ENCODE measurements around the gene OVOL3. TPM values are rescaled to one million over a fixed set of nuclear protein-coding genes. Genes with fewer than 3 reads are reported as not detected.

OVOL3 gene
- total RNA-seq, 1 experiment from 2014 or later: 0.47 TPM

DNA sequence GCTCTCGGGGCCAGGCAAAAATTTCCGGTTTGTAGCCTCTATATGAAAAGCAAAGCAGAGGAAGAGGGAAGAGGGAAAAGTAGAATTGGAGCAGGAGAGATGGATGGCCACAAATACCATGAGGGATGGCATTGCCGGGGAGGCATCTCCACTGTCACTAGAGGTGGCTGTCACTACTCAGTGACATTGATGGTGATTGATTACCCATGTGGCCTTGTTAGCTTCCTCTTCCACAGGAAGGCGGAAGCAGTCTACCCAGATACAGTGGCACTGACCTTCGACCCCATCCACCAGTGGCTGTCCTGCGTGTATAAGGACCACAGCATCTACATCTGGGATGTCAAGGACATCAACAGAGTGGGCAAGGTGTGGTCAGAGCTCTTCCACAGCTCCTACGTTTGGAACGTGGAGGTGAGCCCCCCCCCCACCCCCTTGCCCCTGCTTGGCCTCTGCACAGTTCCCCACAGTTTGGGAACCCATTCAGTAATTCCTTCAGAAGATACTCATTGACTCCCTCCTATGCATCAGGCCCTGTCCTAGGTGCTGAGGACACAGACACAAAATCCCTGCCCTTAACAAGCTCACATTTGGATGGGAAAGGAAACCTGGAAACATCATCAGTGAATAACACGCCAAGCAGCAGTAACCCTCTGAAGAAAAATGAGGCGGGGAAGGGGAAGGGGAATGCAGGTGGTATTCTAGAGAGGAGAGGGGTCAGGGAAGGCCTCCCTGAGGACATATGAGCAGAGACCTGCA is 37.6 kb upstream of the OVOL3 start:
- H3K4me1 ChIP-seq (ENCODE audit: insufficient read depth, low read length, poor library complexity, severe bottlenecking): no peaks in the 10 kb centered on the region
- H3K27me3 ChIP-seq (replicated peaks; ENCODE audit: insufficient read depth, low read depth, low read length, poor library complexity): no peaks in the 10 kb centered on the region
- intact Hi-C loops (cut with micrococcal nuclease; ENCODE audit: unreplicated experiment): no loop called here
- H3K4me3 ChIP-seq (ENCODE audit: low read depth, low read length, poor library complexity, severe bottlenecking): no peak overlapping the region
- POLR2A ChIA-PET (ENCODE audit: low non-redundant PET): interaction anchor here (0.6 kb wide), 1 partner anchor 153 kb away, joined by 3 read pairs; no protein-coding TSS in a partner anchor
- BruUV-seq (replicated peaks): no TSS peak
- no peak overlapping the region for H3K27ac ChIP-seq (ENCODE audit: low read depth, low read length, poor library complexity, severe bottlenecking)
- TF ChIP-seq, protein P1, sequence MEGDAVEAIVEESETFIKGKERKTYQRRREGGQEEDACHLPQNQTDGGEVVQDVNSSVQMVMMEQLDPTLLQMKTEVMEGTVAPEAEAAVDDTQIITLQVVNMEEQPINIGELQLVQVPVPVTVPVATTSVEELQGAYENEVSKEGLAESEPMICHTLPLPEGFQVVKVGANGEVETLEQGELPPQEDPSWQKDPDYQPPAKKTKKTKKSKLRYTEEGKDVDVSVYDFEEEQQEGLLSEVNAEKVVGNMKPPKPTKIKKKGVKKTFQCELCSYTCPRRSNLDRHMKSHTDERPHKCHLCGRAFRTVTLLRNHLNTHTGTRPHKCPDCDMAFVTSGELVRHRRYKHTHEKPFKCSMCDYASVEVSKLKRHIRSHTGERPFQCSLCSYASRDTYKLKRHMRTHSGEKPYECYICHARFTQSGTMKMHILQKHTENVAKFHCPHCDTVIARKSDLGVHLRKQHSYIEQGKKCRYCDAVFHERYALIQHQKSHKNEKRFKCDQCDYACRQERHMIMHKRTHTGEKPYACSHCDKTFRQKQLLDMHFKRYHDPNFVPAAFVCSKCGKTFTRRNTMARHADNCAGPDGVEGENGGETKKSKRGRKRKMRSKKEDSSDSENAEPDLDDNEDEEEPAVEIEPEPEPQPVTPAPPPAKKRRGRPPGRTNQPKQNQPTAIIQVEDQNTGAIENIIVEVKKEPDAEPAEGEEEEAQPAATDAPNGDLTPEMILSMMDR (conservative IDR thresholded peaks at IDR 0.05; ENCODE audit: low read depth, low read length): no peak
- TF ChIP-seq EZH2 (IDR thresholded peaks at IDR 0.05; ENCODE audit: borderline replicate concordance, low read depth, low read length, poor library complexity, severe bottlenecking): no peak
- no peak for DNase-seq (ENCODE audit: low spot score)
- no peaks in the 10 kb centered on the region for H3K9me3 ChIP-seq (ENCODE audit: low read depth, low read length, poor library complexity, severe bottlenecking)
- peaks cover 55% of the 10 kb centered on the region for H3K36me3 ChIP-seq (ENCODE audit: insufficient read depth, low read length, poor library complexity, severe bottlenecking)
- CTCF ChIA-PET: no interaction called here

DNA sequence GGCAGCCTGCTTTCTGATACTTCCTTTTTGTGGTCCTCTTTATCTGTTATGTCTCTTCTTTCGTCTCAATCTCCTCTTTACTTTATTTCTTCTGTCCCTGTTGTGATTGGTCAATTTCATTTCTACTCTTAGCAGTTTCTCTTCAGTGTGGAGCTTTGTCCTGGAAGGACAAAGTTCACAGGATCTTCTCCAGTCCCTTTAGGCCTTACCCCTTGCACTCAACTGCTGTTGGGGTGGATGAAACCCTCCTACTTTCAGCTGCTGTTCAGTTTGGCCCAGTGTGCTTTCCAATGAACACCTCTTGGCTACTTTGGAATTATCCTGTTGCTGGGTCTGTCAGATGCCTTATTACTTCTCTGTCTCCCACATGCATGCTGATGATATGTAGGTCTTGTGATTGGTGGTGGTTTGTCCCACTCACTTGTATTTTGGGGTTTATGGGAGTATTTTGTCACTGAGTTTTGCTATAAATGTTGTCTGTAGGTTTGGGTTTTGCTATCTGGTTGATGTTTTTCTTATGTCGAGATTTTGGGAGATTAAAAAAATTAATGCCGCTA is 31.5 kb upstream of the OVOL3 start:
- no TSS peak for BruUV-seq (replicated peaks)
- Histone ChIP-seq H3K9me3 (ENCODE audit: low read depth, low read length, poor library complexity, severe bottlenecking) (no peaks in the 10 kb centered on the region), H3K4me1 (ENCODE audit: insufficient read depth, low read length, poor library complexity, severe bottlenecking) (no peaks in the 10 kb centered on the region), H3K4me3 (ENCODE audit: low read depth, low read length, poor library complexity, severe bottlenecking) (no peak overlapping the region), H3K27ac (ENCODE audit: low read depth, low read length, poor library complexity, severe bottlenecking) (no peak overlapping the region), H3K36me3 (ENCODE audit: insufficient read depth, low read length, poor library complexity, severe bottlenecking) (peaks cover 55% of the 10 kb centered on the region), H3K27me3 (replicated peaks; ENCODE audit: insufficient read depth, low read depth, low read length, poor library complexity) (no peaks in the 10 kb centered on the region)
- ChIA-PET CTCF (no interaction called here), POLR2A (ENCODE audit: low non-redundant PET) (no interaction called here)
- DNase-seq (ENCODE audit: low spot score): no peak
- TF ChIP-seq, protein P1 (conservative IDR thresholded peaks at IDR 0.05; ENCODE audit: low read depth, low read length): no peak
- no peak for TF ChIP-seq EZH2 (IDR thresholded peaks at IDR 0.05; ENCODE audit: borderline replicate concordance, low read depth, low read length, poor library complexity, severe bottlenecking)
- intact Hi-C loops (cut with micrococcal nuclease; ENCODE audit: unreplicated experiment): no loop called here

DNA sequence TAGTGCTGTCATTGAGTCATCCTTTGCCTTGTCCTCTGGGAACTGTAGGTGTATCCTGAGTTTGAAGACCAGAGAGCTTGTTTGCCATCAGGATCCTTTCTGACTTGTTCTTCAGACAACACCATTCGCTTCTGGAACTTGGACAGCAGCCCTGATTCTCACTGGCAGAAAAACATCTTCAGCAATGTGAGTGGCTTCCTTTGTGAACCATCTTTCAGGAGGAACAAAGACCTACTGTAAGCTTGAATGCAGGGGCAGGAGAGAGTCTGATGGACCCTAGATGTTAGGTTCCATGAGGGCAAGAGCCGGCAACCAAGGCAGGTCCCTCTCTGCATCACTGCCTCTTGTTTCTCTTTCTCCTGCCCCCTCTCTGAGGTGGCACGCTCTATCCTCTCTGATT is 29.6 kb upstream of the OVOL3 start:
- no peak for TF ChIP-seq EZH2 (IDR thresholded peaks at IDR 0.05; ENCODE audit: borderline replicate concordance, low read depth, low read length, poor library complexity, severe bottlenecking)
- TF ChIP-seq, protein P1 (conservative IDR thresholded peaks at IDR 0.05; ENCODE audit: low read depth, low read length): no peak
- Histone ChIP-seq H3K4me1 (ENCODE audit: insufficient read depth, low read length, poor library complexity, severe bottlenecking) (no peaks in the 10 kb centered on the region), H3K27me3 (replicated peaks; ENCODE audit: insufficient read depth, low read depth, low read length, poor library complexity) (no peaks in the 10 kb centered on the region), H3K36me3 (ENCODE audit: insufficient read depth, low read length, poor library complexity, severe bottlenecking) (peaks cover 51% of the 10 kb centered on the region), H3K27ac (ENCODE audit: low read depth, low read length, poor library complexity, severe bottlenecking) (no peak overlapping the region), H3K9me3 (ENCODE audit: low read depth, low read length, poor library complexity, severe bottlenecking) (no peaks in the 10 kb centered on the region), H3K4me3 (ENCODE audit: low read depth, low read length, poor library complexity, severe bottlenecking) (no peak overlapping the region)
- POLR2A ChIA-PET (ENCODE audit: low non-redundant PET): no interaction called here
- no peak for DNase-seq (ENCODE audit: low spot score)
- BruUV-seq (replicated peaks): no TSS peak
- CTCF ChIA-PET: interaction anchor here (0.6 kb wide), 1 partner anchor 15 kb away, joined by 3 read pairs; no protein-coding TSS in a partner anchor
- intact Hi-C loops (cut with micrococcal nuclease; ENCODE audit: unreplicated experiment): no loop called here

Data from A673 (cell line).